Lung (tissue), 12 donors: ENCODE measurements around the gene EXOC4. TPM values are rescaled to one million over a fixed set of nuclear protein-coding genes. Genes with fewer than 3 reads are reported as not detected.

Experiments used
- ATAC-seq: fragments of 200-7000 bp; cut with Tn5 transposase; one replicate; pipeline ENCODE4 v1.9.1; 2020; ENCODE audit warnings: moderate number of reproducible peaks; ENCODE audit not compliant: insufficient read depth, low FRiP score
- DNase-seq, 3 donors: peaks; one replicate each; pipeline ENCODE4 v3.0.0-alpha.2; 2013 to 2017
- H3K27ac ChIP-seq, 2 donors: one replicate each; pipeline ENCODE4 v1.5.1; 2013; ENCODE audit warnings: mild to moderate bottlenecking in 2 of 2, moderate library complexity in 2 of 2, control low read depth in 1 of 2, inconsistent platforms in 1 of 2, low read depth in 1 of 2, low read length in 1 of 2
- H3K27me3 ChIP-seq, 3 donors: one replicate each; pipeline ENCODE4 v1.5.1; 2013; ENCODE audit warnings: low read length in 2 of 3; ENCODE audit not compliant: control insufficient read depth in 3 of 3, insufficient read depth in 3 of 3
- H3K36me3 ChIP-seq, 4 donors: one replicate each; pipeline ENCODE4 v1.5.1; 2013; ENCODE audit warnings: low read length in 4 of 4, mild to moderate bottlenecking in 1 of 4, moderate library complexity in 1 of 4; ENCODE audit not compliant: control insufficient read depth in 4 of 4, insufficient read depth in 4 of 4
- H3K4me1 ChIP-seq, 5 donors: one replicate each; pipeline ENCODE4 v1.5.1; 2013; ENCODE audit warnings: low read length in 5 of 5, mild to moderate bottlenecking in 2 of 5, moderate library complexity in 1 of 5; ENCODE audit not compliant: control insufficient read depth in 5 of 5, insufficient read depth in 5 of 5
- H3K4me3 ChIP-seq: one replicate; pipeline ENCODE4 v1.5.1; 2013; ENCODE audit warnings: mild to moderate bottlenecking, control low read depth, moderate library complexity
- H3K9ac ChIP-seq, 2 donors: one replicate each; pipeline ENCODE4 v1.5.1; 2013; ENCODE audit warnings: low read length in 2 of 2, control low read depth in 1 of 2; ENCODE audit not compliant: insufficient read depth in 1 of 2
- H3K9me3 ChIP-seq, 4 donors: one replicate each; pipeline ENCODE4 v1.5.1; 2013; ENCODE audit warnings: low read length in 3 of 4, mild to moderate bottlenecking in 1 of 4, moderate library complexity in 1 of 4; ENCODE audit not compliant: control insufficient read depth in 4 of 4, insufficient read depth in 3 of 4
- WGBS, 2 donors: extraction: QIAGEN DNeasy Blood & Tissue Kit; methylation state at CpG; one replicate each; pipeline ENCODE4 v1.1.7; 2013; 5-methylcytosine and 5-hydroxymethylcytosine counted together
- polyA plus RNA-seq, 2 donors: library from polyadenylated mRNA; stranded (reverse); fragments of 200-250 nt; gene quantifications; one replicate each; pipeline ENCODE4 v1.2.1, GENCODE V29; 2013
- total RNA-seq, 2 donors: library from RNA; depleted of rRNA in 1 of 2; stranded (reverse); fragments of >200 nt in 1 of 2; gene quantifications; one replicate each; pipeline ENCODE4 v1.2.1, GENCODE V29; 2014 to 2021
- TF ChIP-seq, protein P1 (sequence below): IDR thresholded peaks from 2 replicates; pipeline ENCODE4 v1.5.1; 2012; ENCODE audit warnings: mild to moderate bottlenecking; ENCODE audit errors: control extremely low read depth, extremely low read depth
- donor health status: control.
- donor health status: control.
- donor health status: Bipolar disorder and iron deficiency.
- donor health status: healthy.
- donor health status: DM: yes; HTN: yes; CAD: no.

The EXOC4 gene
- total and polyA plus RNA-seq, 4 donors: 10.3 to 232 (median 47.4) TPM

GRCh38 chr7:133955208-133955607, 702.3 kb downstream of the EXOC4 start:
- H3K9ac ChIP-seq: no peak overlapping the region
- no peak overlapping the region for H3K27ac ChIP-seq
- TF ChIP-seq, protein P1, sequence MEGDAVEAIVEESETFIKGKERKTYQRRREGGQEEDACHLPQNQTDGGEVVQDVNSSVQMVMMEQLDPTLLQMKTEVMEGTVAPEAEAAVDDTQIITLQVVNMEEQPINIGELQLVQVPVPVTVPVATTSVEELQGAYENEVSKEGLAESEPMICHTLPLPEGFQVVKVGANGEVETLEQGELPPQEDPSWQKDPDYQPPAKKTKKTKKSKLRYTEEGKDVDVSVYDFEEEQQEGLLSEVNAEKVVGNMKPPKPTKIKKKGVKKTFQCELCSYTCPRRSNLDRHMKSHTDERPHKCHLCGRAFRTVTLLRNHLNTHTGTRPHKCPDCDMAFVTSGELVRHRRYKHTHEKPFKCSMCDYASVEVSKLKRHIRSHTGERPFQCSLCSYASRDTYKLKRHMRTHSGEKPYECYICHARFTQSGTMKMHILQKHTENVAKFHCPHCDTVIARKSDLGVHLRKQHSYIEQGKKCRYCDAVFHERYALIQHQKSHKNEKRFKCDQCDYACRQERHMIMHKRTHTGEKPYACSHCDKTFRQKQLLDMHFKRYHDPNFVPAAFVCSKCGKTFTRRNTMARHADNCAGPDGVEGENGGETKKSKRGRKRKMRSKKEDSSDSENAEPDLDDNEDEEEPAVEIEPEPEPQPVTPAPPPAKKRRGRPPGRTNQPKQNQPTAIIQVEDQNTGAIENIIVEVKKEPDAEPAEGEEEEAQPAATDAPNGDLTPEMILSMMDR: no peak
- H3K27me3 ChIP-seq: no peaks in the 10 kb centered on the region
- no peak overlapping the region for H3K4me3 ChIP-seq
- H3K9me3 ChIP-seq: peaks cover 0 to 5% (median 0%) of the 10 kb centered on the region in 4 donors
- no peaks in the 10 kb centered on the region for H3K36me3 ChIP-seq
- ATAC-seq: no peak
- no peaks in the 10 kb centered on the region for H3K4me1 ChIP-seq
- DNase-seq: no peak
- 93 to 97% methylated on average over 2 of the region's 2 CpGs for WGBS, 2 donors

DNA sequence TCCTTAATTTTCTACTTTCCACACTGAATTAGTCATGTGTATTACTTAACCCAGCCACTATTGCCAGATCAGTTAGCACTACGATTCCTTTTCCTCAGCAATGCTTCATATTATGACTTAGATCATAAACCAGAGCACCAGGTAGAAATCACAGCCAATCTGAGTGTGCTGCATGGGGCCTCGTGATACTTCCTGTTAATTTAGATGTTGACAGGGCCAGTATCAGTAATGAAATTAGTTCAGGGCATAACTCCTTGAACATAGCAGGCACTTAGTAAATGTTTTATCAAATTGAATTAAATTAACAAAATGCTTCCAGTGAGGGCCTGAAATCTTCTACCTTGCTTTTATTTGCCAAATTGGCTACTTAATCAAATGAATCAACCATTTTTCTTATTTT, 705.0 kb downstream of the EXOC4 start:
- DNase-seq: no peak
- Histone ChIP-seq H3K27ac (no peak overlapping the region), H3K9me3 (peaks cover 0 to 5% (median 0%) of the 10 kb centered on the region in 4 donors), H3K27me3 (no peaks in the 10 kb centered on the region), H3K9ac (no peak overlapping the region), H3K4me1 (no peaks in the 10 kb centered on the region), H3K4me3 (no peak overlapping the region), H3K36me3 (no peaks in the 10 kb centered on the region)
- 70 to 75% methylated on average over 2 of the region's 2 CpGs for WGBS, 2 donors
- TF ChIP-seq, protein P1: no peak
- no peak for ATAC-seq

DNA sequence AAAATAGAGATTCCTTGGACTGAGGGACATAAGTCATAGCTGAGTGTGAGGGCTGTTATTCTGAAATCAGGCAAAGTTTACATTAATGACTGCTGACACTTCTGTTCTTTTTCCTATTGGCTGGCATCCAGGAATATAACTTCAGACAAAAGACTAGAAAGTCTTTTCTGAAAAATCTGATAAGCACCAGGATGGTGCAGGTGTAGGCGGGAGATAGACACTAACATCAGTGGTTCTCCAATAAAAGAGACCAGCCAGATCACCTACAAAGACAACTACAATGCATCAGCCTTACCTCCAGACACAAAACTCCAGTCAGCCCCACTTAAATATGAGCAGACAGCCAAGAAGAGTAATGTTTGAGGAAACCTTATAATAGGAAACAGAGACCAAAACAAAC, 705.9 kb downstream of the EXOC4 start:
- no peaks in the 10 kb centered on the region for H3K36me3 ChIP-seq
- no peak for ATAC-seq
- no peak overlapping the region for H3K4me3 ChIP-seq
- no peak for DNase-seq
- WGBS, 2 donors: 90 to 100% methylated on average over 1 of the region's 1 CpG
- no peaks in the 10 kb centered on the region for H3K27me3 ChIP-seq
- H3K27ac ChIP-seq: no peak overlapping the region
- no peak overlapping the region for H3K9ac ChIP-seq
- peaks cover 0 to 5% (median 0%) of the 10 kb centered on the region in 4 donors for H3K9me3 ChIP-seq
- no peaks in the 10 kb centered on the region for H3K4me1 ChIP-seq
- TF ChIP-seq, protein P1: no peak

DNA sequence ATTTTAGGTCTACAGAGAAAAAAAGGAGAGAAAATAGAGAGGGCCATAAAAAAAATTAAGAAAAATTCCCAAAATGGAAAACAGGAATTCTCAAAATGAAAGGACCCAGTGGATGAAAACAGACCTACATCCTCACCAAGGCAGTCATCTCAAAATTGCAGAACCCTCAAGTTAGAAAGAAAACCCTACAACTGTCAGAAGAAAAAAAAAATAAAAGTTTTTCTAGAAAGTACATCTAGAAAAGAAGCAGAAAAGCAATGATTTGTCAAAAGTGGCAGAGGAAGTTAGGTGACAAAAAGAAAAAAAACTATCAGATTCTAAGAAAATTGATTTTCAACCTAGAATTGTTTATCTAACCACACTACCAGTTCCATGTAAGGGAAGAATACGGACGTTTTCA, 706.6 kb downstream of the EXOC4 start:
- no peaks in the 10 kb centered on the region for H3K27me3 ChIP-seq
- DNase-seq (no peak), ATAC-seq (no peak)
- 90 to 95% methylated on average over 2 of the region's 2 CpGs for WGBS, 2 donors
- H3K4me3 ChIP-seq: no peak overlapping the region
- peaks cover 0 to 5% (median 0%) of the 10 kb centered on the region in 4 donors for H3K9me3 ChIP-seq
- no peaks in the 10 kb centered on the region for H3K36me3 ChIP-seq
- no peak overlapping the region for H3K9ac ChIP-seq
- H3K4me1 ChIP-seq: no peaks in the 10 kb centered on the region
- TF ChIP-seq, protein P1: no peak
- no peak overlapping the region for H3K27ac ChIP-seq
